GM21529 (cell line): ENCODE data around the gene TUNAR.
"Not testable (repeated sequence)": the region's sequence is repeated elsewhere in the genome, so short reads cannot be mapped to it uniquely, and the experiment has no call there.

ENCODE experiments used
- ATAC-seq: cut with Tn5 transposase; IDR thresholded peaks from one replicate; pipeline ENCODE4 v1.9.1; 2021; ENCODE audit not compliant: unreplicated experiment

Gene TUNAR

GRCh38 chr14:95968048-95968447 is 91.4 kb downstream of the TUNAR start:
- not testable (repeated sequence) for ATAC-seq
